HepG2 (cell line): ENCODE data around the gene MYL11. TPM values are rescaled to one million over a fixed set of nuclear protein-coding genes. Genes with fewer than 3 reads are reported as not detected.

Experiments
- ATF7 ChIP-seq, 2 experiments: fragments of 450-650 bp in 1 of 2; sonication (generic) in 1 of 2; formaldehyde crosslinking in 1 of 2; IDR thresholded peaks; 2 replicates each; pipeline versions ENCODE4 v1.4.0 to v1.6.1; 2016 to 2020; ENCODE audit warnings: antibody characterized with exemption in 1 of 2, mild to moderate bottlenecking in 1 of 2, missing genetic modification reagents in 1 of 2
- CC2D1A ChIP-seq: sonication (generic); formaldehyde crosslinking; IDR thresholded peaks from 2 replicates; pipeline ENCODE4 v1.8.1; 2023; ENCODE audit warnings: mild to moderate bottlenecking, missing genetic modification reagents
- CREB1 ChIP-seq, 2 experiments: fragments of 450-650 bp in 1 of 2; IDR thresholded peaks; 2 replicates each; pipeline ENCODE4 v1.6.1; 2016 to 2017; ENCODE audit warnings: control low read depth in 1 of 2, mild to moderate bottlenecking in 1 of 2, missing compliant biosample characterization in 1 of 2, missing genetic modification characterization in 1 of 2
- DNMT1 ChIP-seq: sonication (generic); formaldehyde crosslinking; IDR thresholded peaks from 2 replicates; pipeline ENCODE4 v1.5.1; 2020; ENCODE audit warnings: mild to moderate bottlenecking, missing genetic modification reagents
- MBNL3 ChIP-seq: fragments of 250-450 bp; sonication (Bioruptor Pico); conservative IDR thresholded peaks from 2 replicates; pipeline ENCODE4 v1.8.0; 2022; ENCODE audit warnings: mild to moderate bottlenecking, inconsistent platforms
- MTF2 ChIP-seq: sonication (generic); formaldehyde crosslinking; IDR thresholded peaks from 2 replicates; pipeline ENCODE4 v1.5.0; 2020; ENCODE audit warnings: missing genetic modification reagents, borderline replicate concordance
- NR2C2 ChIP-seq: sonication (generic); formaldehyde crosslinking; IDR thresholded peaks from 2 replicates; pipeline ENCODE4 v1.4.0; 2020; ENCODE audit warnings: missing genetic modification reagents, mild to moderate bottlenecking, moderate library complexity, borderline replicate concordance
- POGZ ChIP-seq: sonication (generic); formaldehyde crosslinking; IDR thresholded peaks from 2 replicates; pipeline ENCODE4 v1.4.0; 2020; ENCODE audit warnings: mild to moderate bottlenecking, missing genetic modification reagents
- POLR2AphosphoS2 ChIP-seq: IDR thresholded peaks from 2 replicates; pipeline ENCODE4 v1.6.1; 2011; ENCODE audit warnings: low read depth, low read length, improper control_type of control experiment
- RORA ChIP-seq: sonication (generic); formaldehyde crosslinking; IDR thresholded peaks from 2 replicates; pipeline ENCODE4 v1.5.0; 2020; ENCODE audit warnings: mild to moderate bottlenecking, missing genetic modification reagents, moderate library complexity
- SIN3A ChIP-seq: IDR thresholded peaks from 2 replicates; pipeline ENCODE4 v1.6.1; 2011; ENCODE audit warnings: low read depth, mild to moderate bottlenecking, control low read depth, low read length, borderline replicate concordance
- SRSF1 ChIP-seq: fragments of 200-400 bp; formaldehyde crosslinking; optimal IDR thresholded peaks from 2 replicates; pipeline ENCODE3; 2017; ENCODE audit warnings: mild to moderate bottlenecking, low read depth, low read length, moderate library complexity
- TFAP4 ChIP-seq: sonication (generic); IDR thresholded peaks from 2 replicates; pipeline ENCODE4 v1.6.1; 2016; ENCODE audit warnings: low read depth, borderline replicate concordance
- YY1 ChIP-seq: IDR thresholded peaks from 2 replicates; pipeline ENCODE4 v1.6.1; 2011; ENCODE audit warnings: low read length, low read depth, moderate library complexity, mild to moderate bottlenecking; ENCODE audit not compliant: insufficient read depth, insufficient replicate concordance
- ZBTB1 ChIP-seq: sonication (generic); formaldehyde crosslinking; IDR thresholded peaks from 2 replicates; pipeline ENCODE4 v1.4.0; 2020; ENCODE audit warnings: missing genetic modification reagents, borderline replicate concordance
- ZBTB49 ChIP-seq: sonication (generic); formaldehyde crosslinking; IDR thresholded peaks from 2 replicates; pipeline ENCODE4 v1.4.0; 2020; ENCODE audit warnings: missing genetic modification reagents, borderline replicate concordance
- ZNF276 ChIP-seq: sonication (generic); formaldehyde crosslinking; IDR thresholded peaks from 2 replicates; pipeline ENCODE4 v1.4.0; 2020; ENCODE audit warnings: mild to moderate bottlenecking, low read depth, missing genetic modification reagents
- ZNF672 ChIP-seq: sonication (generic); formaldehyde crosslinking; IDR thresholded peaks from 2 replicates; pipeline ENCODE4 v1.8.1; 2022; ENCODE audit warnings: missing genetic modification reagents
- ZNF782 ChIP-seq: sonication (generic); formaldehyde crosslinking; IDR thresholded peaks from 2 replicates; pipeline ENCODE4 v1.4.0; 2020; ENCODE audit warnings: missing genetic modification reagents, mild to moderate bottlenecking, borderline replicate concordance
- polyA plus RNA-seq, 8 experiments: library from polyadenylated mRNA; depleted of rRNA in 3 of 8; stranded (reverse) in 7 of 8; unstranded in 1 of 8; fragments of >200 nt; fragmentation: Illumina TruSeq in 4 of 8; extraction: Trizol in 4 of 8; gene quantifications; 2 replicates each; pipeline versions ENCODE4 v1.2.1 to v1.2.3, GENCODE V29; 2011 to 2016; ENCODE audit warnings: low read depth in 4 of 8, missing spikeins in 1 of 8, mixed read lengths in 1 of 8; ENCODE audit not compliant: insufficient read depth in 1 of 8
- total RNA-seq, 5 experiments: library from RNA; depleted of rRNA; stranded (reverse); fragments of >200 nt; fragmentation: Illumina TruSeq; extraction: Trizol; gene quantifications; 2 replicates each; pipeline ENCODE4 v1.2.3, GENCODE V29; 2016; ENCODE audit warnings: low read depth in 1 of 5
- TF ChIP-seq, protein P1 (sequence below): sonication (generic); formaldehyde crosslinking; IDR thresholded peaks from 2 replicates; pipeline ENCODE4 v1.4.0; 2020; ENCODE audit warnings: missing genetic modification reagents
- TF ChIP-seq, protein P2 (sequence below): IDR thresholded peaks from 2 replicates; pipeline ENCODE4 v1.6.1; 2016; ENCODE audit warnings: control low read depth

The MYL11 gene
- total and polyA plus RNA-seq, 2 of the 13 experiments (the other 11 are each of a cell fraction or from before 2014, with no cell fraction given) = not detected

DNA sequence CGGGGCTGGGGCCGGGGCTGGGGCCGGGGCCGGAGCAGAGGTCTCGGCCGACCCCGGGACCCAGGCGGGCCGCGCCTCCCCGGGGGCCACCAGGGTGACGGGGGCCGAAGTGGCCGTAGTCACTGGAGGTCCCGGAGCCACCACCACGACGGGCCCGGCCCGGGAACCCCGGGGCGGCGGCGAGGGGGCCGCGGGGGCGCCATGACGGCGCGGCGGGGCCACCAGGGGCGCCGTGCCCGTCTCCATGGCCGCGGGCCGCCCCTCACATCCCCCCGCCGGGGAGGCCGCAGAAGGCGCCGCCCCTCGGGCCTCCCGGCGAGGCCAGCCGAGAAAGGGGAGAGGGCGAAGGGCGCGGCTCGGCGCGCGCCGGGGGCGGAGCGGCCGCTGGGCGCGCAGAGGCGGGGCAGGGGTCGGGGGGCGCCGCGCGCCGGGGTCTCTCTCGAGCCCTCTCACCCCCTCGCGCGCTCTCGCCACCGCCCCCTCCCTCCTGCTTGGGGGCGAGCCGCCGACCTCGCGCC, 4.6 kb upstream of the MYL11 start (continued):
- TF ChIP-seq, protein P1, sequence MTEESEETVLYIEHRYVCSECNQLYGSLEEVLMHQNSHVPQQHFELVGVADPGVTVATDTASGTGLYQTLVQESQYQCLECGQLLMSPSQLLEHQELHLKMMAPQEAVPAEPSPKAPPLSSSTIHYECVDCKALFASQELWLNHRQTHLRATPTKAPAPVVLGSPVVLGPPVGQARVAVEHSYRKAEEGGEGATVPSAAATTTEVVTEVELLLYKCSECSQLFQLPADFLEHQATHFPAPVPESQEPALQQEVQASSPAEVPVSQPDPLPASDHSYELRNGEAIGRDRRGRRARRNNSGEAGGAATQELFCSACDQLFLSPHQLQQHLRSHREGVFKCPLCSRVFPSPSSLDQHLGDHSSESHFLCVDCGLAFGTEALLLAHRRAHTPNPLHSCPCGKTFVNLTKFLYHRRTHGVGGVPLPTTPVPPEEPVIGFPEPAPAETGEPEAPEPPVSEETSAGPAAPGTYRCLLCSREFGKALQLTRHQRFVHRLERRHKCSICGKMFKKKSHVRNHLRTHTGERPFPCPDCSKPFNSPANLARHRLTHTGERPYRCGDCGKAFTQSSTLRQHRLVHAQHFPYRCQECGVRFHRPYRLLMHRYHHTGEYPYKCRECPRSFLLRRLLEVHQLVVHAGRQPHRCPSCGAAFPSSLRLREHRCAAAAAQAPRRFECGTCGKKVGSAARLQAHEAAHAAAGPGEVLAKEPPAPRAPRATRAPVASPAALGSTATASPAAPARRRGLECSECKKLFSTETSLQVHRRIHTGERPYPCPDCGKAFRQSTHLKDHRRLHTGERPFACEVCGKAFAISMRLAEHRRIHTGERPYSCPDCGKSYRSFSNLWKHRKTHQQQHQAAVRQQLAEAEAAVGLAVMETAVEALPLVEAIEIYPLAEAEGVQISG = peak; percentile 81
- TF ChIP-seq, protein P2, sequence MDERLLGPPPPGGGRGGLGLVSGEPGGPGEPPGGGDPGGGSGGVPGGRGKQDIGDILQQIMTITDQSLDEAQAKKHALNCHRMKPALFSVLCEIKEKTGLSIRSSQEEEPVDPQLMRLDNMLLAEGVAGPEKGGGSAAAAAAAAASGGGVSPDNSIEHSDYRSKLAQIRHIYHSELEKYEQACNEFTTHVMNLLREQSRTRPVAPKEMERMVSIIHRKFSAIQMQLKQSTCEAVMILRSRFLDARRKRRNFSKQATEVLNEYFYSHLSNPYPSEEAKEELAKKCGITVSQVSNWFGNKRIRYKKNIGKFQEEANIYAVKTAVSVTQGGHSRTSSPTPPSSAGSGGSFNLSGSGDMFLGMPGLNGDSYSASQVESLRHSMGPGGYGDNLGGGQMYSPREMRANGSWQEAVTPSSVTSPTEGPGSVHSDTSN (CRISPR knock-in tag) = no peak
- TF ChIP-seq ZNF276 (CRISPR knock-in tag) (no peak), ZNF782 (CRISPR knock-in tag) (no peak), POGZ (CRISPR knock-in tag) (no peak), DNMT1 (CRISPR knock-in tag) (no peak), POLR2AphosphoS2 (no peak), YY1 (peak; percentile 89), CREB1 (IDR thresholded peaks at IDR 0.05) (no peak), CREB1 (CRISPR knock-in tag; IDR thresholded peaks at IDR 0.05) (no peak), MBNL3 (CRISPR knock-in tag) (no peak), NR2C2 (peak; percentile 67), SIN3A (peak; percentile 77; the same call in 1 of the 2 replicates), ATF7 (IDR thresholded peaks at IDR 0.05) (no peak), ATF7 (CRISPR knock-in tag; IDR thresholded peaks at IDR 0.05) (no peak), ZBTB49 (CRISPR knock-in tag) (no peak), SRSF1 (no peak), RORA (CRISPR knock-in tag) (no peak), ZNF672 (CRISPR knock-in tag) (no peak), MTF2 (CRISPR knock-in tag) (no peak), TFAP4 (no peak), ZBTB1 (CRISPR knock-in tag) (no peak), CC2D1A (CRISPR knock-in tag) (no peak)
